Measurements from ENCODE around the gene CNST.
"Not testable (repeated sequence)": the region's sequence is repeated elsewhere in the genome, so short reads cannot be mapped to it uniquely, and the experiment has no call there.

CNST gene

DNA sequence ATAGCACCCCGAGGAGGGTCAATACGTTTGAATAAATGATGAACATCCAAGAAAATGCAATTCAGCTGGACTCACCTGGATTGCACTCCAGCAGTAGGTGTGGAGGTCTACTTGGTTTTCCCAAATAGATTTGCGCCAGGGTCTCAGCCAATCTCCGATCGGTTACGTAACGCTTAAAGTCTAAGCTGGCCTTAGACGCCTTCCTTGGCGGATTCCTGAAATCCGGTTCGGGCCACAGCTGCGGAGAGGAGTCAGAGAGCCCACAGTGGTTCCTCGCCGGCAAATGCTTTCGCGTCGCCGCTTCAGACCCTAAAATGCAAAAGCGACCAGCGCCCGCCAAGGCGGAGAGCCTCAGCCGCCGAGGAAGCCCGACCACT is 517 bp upstream of the CNST start:
- in situ Hi-C loops (cut with HindIII; ENCODE audit: low pct_unique_long_range_greater_than_20kb, low sequenced_read_pairs) = no loop called here
- DNase-seq (ENCODE audit: low read depth in 1 of 2, low spot score in 1 of 2) = no peak
- TF ChIP-seq JUND (IDR thresholded peaks at IDR 0.05; ENCODE audit: low read depth) = no peak

DNA sequence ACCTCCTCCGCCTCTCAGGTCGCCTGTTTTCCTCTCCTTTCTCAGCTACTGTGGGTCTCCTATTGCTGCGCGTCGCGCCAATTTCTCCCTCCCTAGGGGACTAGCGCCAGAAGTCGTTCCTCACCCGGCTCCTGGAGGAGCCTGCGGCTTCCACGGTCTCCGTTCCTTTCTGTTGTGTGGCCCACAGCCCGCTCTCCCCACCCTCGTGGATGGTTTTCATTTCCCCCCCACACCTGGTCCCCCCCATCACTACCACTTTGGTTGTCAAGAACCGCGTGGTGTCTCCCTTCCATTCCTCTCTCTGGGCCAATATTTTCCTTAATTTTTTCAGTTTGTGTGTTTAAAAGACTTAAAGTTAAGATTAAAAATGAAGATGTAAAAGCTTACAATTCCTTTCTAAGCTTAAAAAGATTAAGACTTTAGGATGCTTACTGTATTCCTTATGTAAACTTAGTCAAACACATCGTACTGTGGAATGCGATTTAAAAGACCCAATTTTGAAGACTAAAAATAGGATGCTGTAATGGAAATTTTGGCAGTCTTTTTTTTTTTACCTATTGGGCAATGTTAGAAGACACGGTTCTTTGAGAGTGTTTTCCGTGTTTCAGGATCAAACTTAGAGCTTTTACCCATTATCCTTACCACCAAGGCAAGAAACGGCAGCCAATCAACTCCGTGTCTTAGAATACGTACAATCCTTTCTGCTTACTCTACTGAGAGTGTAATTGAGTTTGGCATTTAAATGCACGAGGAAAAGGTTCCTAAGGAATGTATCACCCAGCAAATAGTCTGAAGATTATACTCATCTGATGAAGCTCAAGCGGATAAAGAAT is 773 bp downstream of the CNST start:
- in situ Hi-C loops (cut with HindIII; ENCODE audit: low pct_unique_long_range_greater_than_20kb, low sequenced_read_pairs) = no loop called here
- DNase-seq (ENCODE audit: low read depth in 1 of 2, low spot score in 1 of 2) = peak; percentile 14 to 60
- no peak for TF ChIP-seq JUND (IDR thresholded peaks at IDR 0.05; ENCODE audit: low read depth)

DNA sequence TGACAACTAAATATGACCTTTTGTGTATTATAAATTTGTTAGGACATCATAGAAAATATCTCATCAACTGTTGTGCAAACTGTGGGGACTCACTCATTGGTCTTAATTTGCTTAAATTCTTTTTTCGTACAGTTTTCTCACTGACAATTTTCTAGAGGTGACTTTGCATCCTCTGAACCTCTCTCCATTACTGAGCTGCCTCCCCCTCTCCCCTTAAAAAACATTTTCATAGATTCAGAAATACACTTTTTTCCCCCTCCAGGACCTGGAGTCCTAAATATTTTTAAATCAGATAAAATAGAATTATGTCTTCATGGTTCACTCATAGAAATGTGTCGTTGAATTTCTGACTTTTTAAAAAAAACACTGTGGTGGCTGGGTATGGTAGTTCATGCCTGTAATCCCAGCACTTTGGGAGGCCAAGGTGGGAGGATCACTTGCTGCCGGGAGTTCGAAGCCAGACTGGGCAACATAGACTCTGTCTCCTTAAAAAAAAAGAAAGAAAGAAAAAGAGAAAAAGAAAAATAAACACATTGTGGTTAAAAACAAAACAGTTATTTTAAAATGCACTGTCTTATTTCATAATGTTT is 1.5 kb downstream of the CNST start:
- DNase-seq (ENCODE audit: low read depth in 1 of 2, low spot score in 1 of 2) = no peak
- in situ Hi-C loops (cut with HindIII; ENCODE audit: low pct_unique_long_range_greater_than_20kb, low sequenced_read_pairs) = no loop called here
- TF ChIP-seq JUND (IDR thresholded peaks at IDR 0.05; ENCODE audit: low read depth) = no peak

DNA sequence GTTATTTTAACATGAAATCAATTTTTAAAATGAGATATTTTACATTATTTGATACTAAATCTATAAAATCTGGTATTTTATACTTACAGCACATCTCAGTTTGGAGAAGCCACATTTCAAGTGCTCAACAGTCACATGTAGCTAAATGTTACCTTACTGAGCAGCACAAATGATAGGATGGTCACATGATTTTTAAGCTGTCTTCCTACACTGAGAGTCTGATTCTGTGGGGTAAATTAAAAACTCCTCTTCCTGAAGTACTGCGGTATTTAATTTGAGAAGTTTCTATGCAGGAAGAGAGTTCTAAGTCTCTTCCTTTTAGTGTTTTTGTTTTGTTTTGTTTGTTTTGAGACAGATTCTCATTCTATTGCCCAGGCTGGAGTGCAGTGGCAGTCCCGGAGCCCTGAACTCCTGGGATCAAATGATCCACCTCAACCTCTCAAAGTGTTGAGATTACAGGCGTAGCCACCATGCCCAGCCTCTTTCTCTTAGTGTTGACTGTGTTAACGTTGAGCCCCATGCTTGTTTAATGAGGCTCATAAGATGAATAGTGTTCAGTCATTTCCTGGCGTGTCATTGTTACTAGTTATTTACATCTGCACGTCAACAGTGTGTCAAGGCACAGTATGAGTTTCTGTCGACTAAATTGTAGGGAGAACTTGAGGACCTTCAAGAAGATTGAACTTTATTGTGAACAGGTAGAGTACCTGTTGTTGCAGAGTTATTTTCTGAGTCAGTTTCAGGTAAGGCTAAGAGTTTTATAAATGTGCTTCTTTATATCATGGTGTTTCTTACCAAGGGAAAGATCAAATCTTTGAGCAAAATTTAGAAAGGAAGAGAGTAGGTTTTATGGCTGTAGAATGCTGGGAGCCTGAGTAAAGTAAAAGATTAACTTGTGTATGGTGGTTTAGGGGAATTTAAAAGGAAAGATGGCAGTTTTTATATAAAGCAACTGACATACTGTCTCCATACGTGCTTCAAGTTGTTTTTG is 3.3 kb downstream of the CNST start:
- no peak for TF ChIP-seq JUND (IDR thresholded peaks at IDR 0.05; ENCODE audit: low read depth)
- in situ Hi-C loops (cut with HindIII; ENCODE audit: low pct_unique_long_range_greater_than_20kb, low sequenced_read_pairs) = no loop called here
- no peak for DNase-seq (ENCODE audit: low read depth in 1 of 2, low spot score in 1 of 2)

DNA sequence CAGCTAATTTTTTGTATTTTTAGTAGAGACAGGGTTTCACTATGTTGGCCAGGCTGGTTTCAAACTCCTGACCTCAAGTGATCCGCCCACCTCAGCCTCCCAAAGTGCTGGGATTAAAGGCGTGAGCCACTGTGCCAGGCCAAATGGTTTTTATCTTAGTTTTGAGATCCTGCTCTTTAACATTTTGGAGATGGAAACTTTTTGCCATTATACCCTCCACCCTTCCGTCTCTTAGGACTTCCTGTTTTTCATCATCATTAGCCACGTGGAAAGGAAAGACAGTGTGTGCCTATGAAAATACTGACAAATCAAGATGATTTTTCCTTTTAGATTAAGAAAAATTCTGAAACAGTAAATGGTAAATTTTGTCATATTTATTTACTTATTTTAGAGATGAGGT is 5.1 kb downstream of the CNST start:
- DNase-seq (ENCODE audit: low read depth in 1 of 2, low spot score in 1 of 2); in situ Hi-C loops (cut with HindIII; ENCODE audit: low pct_unique_long_range_greater_than_20kb, low sequenced_read_pairs): not testable (repeated sequence)

DNA sequence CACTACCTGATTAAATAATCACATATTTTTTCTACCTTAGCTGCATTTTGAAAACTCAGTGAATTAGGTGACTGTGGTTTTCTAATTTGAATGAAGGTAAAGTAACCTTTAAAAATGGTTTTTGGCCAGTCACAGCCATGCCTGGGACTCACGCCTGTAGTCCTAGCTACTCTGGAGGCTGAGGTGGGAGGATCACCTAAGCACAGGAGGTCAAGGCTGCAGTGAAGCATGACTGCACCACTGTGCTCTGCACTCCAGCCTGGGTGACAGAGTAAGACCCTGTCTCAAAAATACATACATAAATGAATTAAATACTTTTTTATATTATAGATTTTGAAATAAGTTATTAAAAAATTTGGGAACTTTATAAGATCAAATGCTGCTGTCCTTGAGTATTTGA is 5.7 kb downstream of the CNST start:
- TF ChIP-seq JUND (IDR thresholded peaks at IDR 0.05; ENCODE audit: low read depth) = no peak
- in situ Hi-C loops (cut with HindIII; ENCODE audit: low pct_unique_long_range_greater_than_20kb, low sequenced_read_pairs) = no loop called here
- DNase-seq (ENCODE audit: low read depth in 1 of 2, low spot score in 1 of 2) = no peak

DNA sequence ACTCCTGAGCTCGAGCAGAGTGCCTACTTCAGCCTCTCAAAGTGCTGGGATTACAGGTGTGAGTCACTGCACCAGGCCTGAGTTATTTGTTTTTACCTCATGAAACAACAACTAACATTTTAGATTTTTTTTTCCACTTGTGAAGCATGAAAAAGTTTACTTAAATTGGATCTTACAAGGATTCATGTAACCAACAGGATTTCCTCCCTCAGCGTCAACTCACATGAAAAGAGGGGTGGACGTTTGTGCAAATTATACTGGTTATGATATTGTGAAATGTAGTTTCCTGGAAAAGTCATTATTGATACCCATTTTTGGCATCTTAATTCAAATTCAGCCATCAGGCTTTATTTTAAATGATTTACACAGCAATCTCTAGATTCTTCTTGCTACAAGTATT is 6.5 kb downstream of the CNST start:
- in situ Hi-C loops (cut with HindIII; ENCODE audit: low pct_unique_long_range_greater_than_20kb, low sequenced_read_pairs) = no loop called here
- TF ChIP-seq JUND (IDR thresholded peaks at IDR 0.05; ENCODE audit: low read depth) = no peak
- no peak for DNase-seq (ENCODE audit: low read depth in 1 of 2, low spot score in 1 of 2)

DNA sequence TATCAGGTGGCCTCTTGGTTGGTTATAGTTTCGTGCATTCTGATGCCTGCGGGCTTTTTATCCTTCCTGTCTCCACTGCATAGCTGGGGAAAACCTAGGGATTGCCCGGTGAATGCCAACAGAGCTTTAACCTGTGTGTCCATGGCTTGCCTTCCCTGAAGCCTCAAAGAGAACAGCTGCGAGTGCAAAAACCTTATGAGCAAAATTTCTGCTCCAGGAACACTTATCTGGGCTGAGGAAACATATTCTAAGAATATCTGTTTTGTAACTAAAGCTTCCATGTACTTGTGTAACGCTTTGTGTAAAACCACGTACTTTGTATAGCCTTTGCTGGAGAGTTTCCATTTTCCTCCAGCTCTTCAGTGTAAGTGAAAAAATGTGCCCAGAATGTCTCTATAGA is 7.2 kb downstream of the CNST start:
- TF ChIP-seq JUND (IDR thresholded peaks at IDR 0.05; ENCODE audit: low read depth) = no peak
- in situ Hi-C loops (cut with HindIII; ENCODE audit: low pct_unique_long_range_greater_than_20kb, low sequenced_read_pairs) = no loop called here
- DNase-seq (ENCODE audit: low read depth in 1 of 2, low spot score in 1 of 2) = no peak

DNA sequence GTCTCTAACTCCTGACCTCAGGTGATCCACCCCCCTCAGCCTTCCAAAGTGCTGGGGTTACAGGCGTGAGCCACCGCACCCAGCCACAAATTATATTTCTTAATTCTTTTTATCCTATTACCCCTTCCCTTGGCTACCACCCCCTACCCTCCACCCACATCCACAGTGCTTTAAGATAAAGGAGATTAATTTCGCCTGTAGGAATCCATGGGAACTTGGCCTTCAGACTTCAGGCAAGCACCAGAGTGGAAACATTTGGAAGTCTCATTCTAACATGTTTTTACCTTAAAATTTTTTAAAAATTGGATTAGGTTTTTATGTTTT is 10.4 kb downstream of the CNST start:
- in situ Hi-C loops (cut with HindIII; ENCODE audit: low pct_unique_long_range_greater_than_20kb, low sequenced_read_pairs) = no loop called here
- no peak for DNase-seq (ENCODE audit: low read depth in 1 of 2, low spot score in 1 of 2)
- TF ChIP-seq JUND (IDR thresholded peaks at IDR 0.05; ENCODE audit: low read depth) = no peak

DNA sequence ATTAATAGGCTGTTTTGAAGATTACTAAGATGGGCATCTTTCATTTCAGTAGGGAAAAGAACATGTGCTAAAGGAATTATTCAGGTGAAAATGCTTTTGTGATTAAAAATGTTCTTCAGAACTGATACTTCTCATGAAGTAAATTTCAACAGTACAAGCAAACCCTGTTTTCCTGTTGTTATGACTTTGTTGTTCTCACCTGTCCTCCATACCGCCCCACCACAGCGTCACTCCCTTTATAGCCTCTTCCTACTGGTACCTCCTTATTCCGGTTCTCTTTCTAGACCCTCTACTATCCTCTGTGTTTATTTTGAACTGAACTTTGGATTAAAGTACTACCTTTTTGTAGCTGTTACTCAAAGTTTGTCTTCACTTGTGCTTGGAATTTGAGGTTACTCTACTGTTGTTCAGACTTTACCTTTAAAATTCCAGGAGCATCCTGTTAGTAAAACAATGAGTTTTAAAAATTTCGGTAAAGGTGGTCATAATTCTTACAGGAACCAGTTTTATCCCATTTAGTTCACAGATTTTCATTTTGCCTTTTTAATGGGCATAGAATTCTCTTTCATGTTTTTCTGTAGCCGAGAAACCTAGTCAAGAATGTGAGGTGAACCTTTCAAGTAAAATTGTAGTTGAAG is 10.9 kb downstream of the CNST start:
- in situ Hi-C loops (cut with HindIII; ENCODE audit: low pct_unique_long_range_greater_than_20kb, low sequenced_read_pairs) = no loop called here
- TF ChIP-seq JUND (IDR thresholded peaks at IDR 0.05; ENCODE audit: low read depth) = no peak

DNA sequence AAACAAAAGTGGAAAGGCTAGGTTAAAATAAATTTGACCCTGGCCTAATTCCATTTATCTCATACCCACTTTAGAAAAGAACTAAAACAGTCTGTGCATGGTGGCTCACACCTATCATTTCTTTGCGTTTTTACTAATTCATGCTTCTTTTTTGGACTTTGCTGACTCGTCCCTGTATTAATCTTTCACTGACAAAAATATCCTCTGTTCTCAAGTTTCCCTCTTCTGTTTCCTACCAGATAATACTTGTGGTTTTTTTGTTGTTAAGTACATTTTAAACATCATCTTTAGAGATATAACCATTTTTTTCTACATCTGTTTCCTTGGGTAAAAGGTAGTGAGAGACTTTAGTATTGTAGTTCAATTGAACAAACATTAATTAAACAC is 11.5 kb downstream of the CNST start:
- in situ Hi-C loops (cut with HindIII; ENCODE audit: low pct_unique_long_range_greater_than_20kb, low sequenced_read_pairs) = no loop called here
- TF ChIP-seq JUND (IDR thresholded peaks at IDR 0.05; ENCODE audit: low read depth) = no peak
- DNase-seq (ENCODE audit: low read depth in 1 of 2, low spot score in 1 of 2) = no peak

More for the DNA sequence above, 10.9 kb downstream of the CNST start:
- no peak for DNase-seq (ENCODE audit: low read depth in 1 of 2, low spot score in 1 of 2)

DNA sequence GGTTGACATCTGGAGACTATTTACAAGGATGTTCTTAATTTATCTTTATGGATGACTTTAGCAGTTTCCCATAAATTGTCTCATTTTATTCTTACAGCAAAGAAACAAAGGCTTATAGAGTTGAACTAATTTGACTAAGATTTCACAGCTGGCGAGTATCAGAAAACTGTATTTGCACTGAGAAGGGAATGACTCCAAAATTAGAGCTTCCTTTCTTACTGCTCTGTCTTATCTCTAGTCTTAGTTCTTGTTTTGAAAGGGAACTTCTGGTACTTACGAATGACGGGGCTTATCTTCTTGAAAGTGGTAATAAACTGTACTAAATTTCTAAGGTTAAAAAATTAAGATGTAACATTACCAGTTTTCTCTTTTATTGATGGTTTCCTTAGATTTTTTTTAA is 13.6 kb downstream of the CNST start:
- in situ Hi-C loops (cut with HindIII; ENCODE audit: low pct_unique_long_range_greater_than_20kb, low sequenced_read_pairs) = no loop called here
- TF ChIP-seq JUND (IDR thresholded peaks at IDR 0.05; ENCODE audit: low read depth) = no peak
- no peak for DNase-seq (ENCODE audit: low read depth in 1 of 2, low spot score in 1 of 2)

Data from T47D (cell line).